GM19372 (cell line): ENCODE measurements around the gene AGL.
"Not testable (repeated sequence)": the region's sequence is repeated elsewhere in the genome, so short reads cannot be mapped to it uniquely, and the experiment has no call there.

Source experiments
- ATAC-seq: cut with Tn5 transposase; IDR thresholded peaks from one replicate; pipeline ENCODE4 v1.9.1; 2021; ENCODE audit warnings: mild to moderate bottlenecking, low read depth, moderate library complexity; ENCODE audit not compliant: unreplicated experiment

The AGL gene

DNA sequence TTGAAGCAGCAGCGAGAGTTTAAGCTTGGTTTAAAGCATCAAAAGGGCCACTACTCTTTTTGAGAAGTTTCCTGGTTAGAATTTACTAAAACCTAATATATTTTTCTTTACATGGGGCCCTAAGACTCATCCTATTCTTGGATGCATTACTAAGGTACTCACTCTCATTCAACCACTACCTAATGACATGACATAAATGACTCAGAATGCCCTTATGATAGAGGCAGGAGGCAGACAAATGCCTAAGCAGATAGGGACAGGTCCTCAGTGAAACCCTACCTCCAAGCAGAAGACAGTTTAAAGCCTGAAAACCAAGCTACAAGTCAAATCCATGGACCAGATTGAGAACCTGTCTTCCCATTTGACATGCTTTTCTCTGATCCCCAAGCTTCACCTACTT lies 85.4 kb downstream of the AGL start:
- ATAC-seq = no peak

GRCh38 chr1:99936071-99936470 lies 85.9 kb downstream of the AGL start:
- no peak for ATAC-seq

DNA sequence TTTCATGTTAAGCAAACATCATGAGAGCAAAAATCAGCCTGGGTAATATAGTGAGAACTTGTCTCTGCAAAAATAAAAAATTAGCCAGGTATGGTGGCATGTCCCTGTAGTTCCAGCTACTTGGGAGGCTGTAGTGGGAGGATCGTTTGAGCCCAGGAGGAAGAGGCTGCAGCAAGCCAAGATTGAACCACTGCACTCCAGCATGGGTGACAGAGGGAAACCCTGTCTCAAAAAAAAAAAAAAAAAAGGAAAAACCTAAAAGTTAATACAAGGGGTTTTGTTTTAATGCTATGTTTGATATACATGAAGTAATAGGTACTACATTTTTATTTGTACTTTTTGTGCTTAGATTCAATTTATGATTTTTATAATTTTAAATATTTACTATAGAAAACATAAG lies 92.6 kb downstream of the AGL start:
- ATAC-seq = no peak

- ATAC-seq = no peak
Observed at GRCh38 chr1:99943223-99943794, 93.1 kb downstream of the AGL start.

GRCh38 chr1:99944192-99944591 lies 94.0 kb downstream of the AGL start:
- ATAC-seq = no peak

DNA sequence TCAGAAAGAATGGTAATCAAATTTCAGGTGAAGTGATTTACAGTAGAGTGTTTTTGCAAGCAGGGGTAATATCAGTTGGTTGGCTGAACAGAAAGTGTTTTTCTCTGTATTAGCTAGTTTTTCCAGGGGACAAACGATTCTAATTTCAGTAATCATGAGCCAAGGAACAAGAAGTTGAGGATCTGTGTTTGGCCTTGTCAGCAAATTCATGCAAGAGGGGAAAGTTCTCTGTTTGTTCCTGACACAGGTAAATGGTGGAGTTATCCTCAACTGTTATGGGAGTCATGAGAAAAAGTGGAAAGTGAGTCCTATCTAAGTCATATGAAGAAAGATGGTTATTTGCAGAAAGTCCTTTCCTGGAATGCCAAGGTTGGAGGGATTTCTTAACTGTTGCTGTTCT lies 95.0 kb downstream of the AGL start:
- ATAC-seq = no peak

- no peak for ATAC-seq
Observed at GRCh38 chr1:99950486-99950885, 100.3 kb downstream of the AGL start.

- ATAC-seq = no peak
Observed at GRCh38 chr1:99952522-99952921, 102.4 kb downstream of the AGL start.

- no peak for ATAC-seq
Observed at GRCh38 chr1:99955375-99955774, 105.2 kb downstream of the AGL start.

DNA sequence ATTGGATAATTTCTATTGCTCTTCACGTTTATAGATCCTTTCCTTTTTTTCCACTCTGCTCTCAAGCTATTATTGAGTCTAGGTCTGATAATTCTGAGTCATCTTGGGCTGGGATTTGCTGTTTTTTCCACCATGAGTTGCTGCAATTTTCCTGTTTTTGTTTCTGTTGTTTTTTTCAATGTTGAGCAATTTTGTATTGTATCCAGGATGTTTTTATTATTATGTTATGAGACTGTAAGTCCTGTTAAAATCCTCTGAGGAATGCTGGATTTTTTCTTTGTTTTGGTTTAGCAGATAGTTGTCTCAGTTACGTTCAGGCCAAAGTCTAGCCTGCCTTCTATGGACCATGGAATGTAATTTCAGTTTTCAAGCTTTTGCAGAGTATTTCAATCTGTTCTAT lies 106.6 kb downstream of the AGL start:
- no peak for ATAC-seq

- ATAC-seq = no peak
Observed at GRCh38 chr1:99957818-99958217, 107.7 kb downstream of the AGL start.

GRCh38 chr1:99959189-99959705 lies 109.1 kb downstream of the AGL start:
- ATAC-seq = not testable (repeated sequence)

DNA sequence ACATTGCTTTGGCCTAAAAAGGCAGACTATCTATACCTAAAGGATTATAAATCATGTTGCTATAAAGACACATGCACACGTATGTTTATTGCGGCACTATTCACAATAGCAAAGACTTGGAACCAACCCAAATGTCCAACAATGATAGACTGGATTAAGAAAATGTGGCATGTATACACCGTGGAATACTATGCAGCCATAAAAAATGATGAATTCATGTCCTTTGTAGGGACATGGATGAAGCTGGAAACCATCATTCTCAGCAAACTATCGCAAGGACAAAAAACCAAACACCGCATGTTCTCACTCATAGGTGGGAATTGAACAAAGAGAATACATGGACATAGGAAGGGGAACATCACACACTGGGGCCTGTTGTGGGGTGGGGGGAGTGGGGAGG lies 110.1 kb downstream of the AGL start:
- not testable (repeated sequence) for ATAC-seq

DNA sequence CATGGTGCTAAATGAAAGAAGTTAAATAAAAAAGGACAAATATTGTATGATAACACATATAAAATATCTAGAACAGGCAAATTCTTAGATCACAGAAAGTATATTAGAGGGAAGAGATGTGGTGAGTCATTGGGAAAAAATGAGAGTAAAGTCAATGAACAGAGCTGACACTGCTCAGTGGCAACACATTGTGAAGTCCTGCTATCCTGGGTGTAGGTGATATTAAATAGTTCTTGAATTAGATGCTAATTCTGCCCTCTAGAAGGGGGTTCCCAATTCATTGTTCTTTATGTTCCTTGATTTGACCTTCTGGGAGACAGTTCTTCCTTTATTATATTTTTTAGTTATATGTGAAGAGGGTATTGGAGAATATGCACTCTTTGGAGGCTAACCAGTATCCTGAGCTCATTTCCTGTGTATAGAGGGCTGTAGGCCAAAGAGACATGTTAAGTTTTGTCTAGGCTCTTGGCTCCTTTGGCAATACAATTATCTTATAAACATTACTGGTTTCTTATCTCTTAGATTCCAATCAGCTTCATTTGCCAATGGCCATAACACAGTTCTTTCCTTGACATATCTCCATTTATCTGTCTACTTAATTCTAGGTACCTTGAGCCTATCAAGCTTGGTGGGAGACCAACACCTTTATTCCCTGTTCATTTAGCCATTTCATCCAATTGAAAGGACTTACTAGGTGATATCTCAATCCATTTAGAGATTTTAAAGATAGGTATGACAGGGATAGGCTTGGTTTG lies 113.1 kb downstream of the AGL start:
- ATAC-seq = no peak

GRCh38 chr1:99964806-99965205 lies 114.6 kb downstream of the AGL start:
- ATAC-seq = no peak

- ATAC-seq = no peak
Observed at GRCh38 chr1:99965646-99966375, 115.7 kb downstream of the AGL start.

GRCh38 chr1:99968214-99968613 lies 118.1 kb downstream of the AGL start:
- no peak for ATAC-seq

DNA sequence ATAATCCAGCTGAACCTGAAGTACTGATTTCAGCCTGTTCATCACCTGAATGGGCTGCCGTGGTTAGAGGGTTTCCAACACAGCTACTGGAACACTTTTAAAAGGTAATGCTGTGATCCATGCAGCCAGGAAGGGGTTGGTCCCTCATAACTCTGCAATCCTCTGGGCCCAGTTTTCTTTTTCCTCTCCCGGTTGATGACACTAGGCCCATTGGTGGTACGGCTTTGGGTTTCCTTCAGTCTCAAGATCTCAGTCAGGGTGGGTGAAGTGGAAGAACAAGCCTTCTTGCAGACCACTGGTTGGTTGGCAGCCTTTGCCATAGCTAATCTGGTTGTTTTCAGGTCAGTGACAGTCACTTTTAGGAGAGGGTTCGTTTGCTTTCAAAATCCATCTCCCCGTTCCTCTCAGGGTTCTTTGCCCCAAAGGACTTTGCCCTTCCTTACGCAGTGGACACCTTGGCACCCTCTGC lies 119.1 kb downstream of the AGL start:
- ATAC-seq = peak; percentile 8

- ATAC-seq = peak; percentile 89
Observed at GRCh38 chr1:99969729-99970621, 119.8 kb downstream of the AGL start, which contains the start of gene SLC35A3. Gene SLC35A3, plus strand, starts transcription at chr1:99969996. Its CDS starts 23,559 bp downstream, at chr1:99993555.

GRCh38 chr1:99970713-99971255 lies 120.6 kb downstream of the AGL start:
- no peak for ATAC-seq
